GM19395 (cell line): ENCODE results near the gene TRIM67.

Source experiments
- ATAC-seq: cut with Tn5 transposase; IDR thresholded peaks from one replicate; pipeline ENCODE4 v1.9.1; 2021; ENCODE audit warnings: mild to moderate bottlenecking, moderate library complexity; ENCODE audit not compliant: unreplicated experiment

Gene TRIM67

GRCh38 chr1:231182317-231182716 is 20.5 kb downstream of the TRIM67 start:
- no peak for ATAC-seq

- no peak for ATAC-seq
These were observed 22.1 kb downstream of the TRIM67 start for GRCh38 chr1:231183639-231184590.

GRCh38 chr1:231184891-231185290 is 23.0 kb downstream of the TRIM67 start:
- no peak for ATAC-seq

GRCh38 chr1:231185391-231185790 is 23.5 kb downstream of the TRIM67 start:
- no peak for ATAC-seq

GRCh38 chr1:231186356-231187115 is 24.7 kb downstream of the TRIM67 start:
- no peak for ATAC-seq

GRCh38 chr1:231187571-231187970 is 25.7 kb downstream of the TRIM67 start:
- no peak for ATAC-seq

GRCh38 chr1:231188072-231188471 is 26.2 kb downstream of the TRIM67 start:
- no peak for ATAC-seq

GRCh38 chr1:231188768-231189167 is 26.9 kb downstream of the TRIM67 start:
- ATAC-seq = no peak

GRCh38 chr1:231189683-231190270 is 27.9 kb downstream of the TRIM67 start:
- ATAC-seq = no peak

GRCh38 chr1:231190456-231190855 is 28.6 kb downstream of the TRIM67 start:
- ATAC-seq = no peak

- ATAC-seq = no peak
These were observed 30.8 kb downstream of the TRIM67 start for GRCh38 chr1:231192620-231193163.

GRCh38 chr1:231193710-231194340 is 32.0 kb downstream of the TRIM67 start:
- ATAC-seq = no peak

GRCh38 chr1:231194476-231194842 is 32.6 kb downstream of the TRIM67 start:
- no peak for ATAC-seq

GRCh38 chr1:231194843-231195516 is 33.1 kb downstream of the TRIM67 start:
- no peak for ATAC-seq

- ATAC-seq = no peak
These were observed 34.4 kb downstream of the TRIM67 start for GRCh38 chr1:231196307-231196706.

GRCh38 chr1:231196728-231197127 is 34.9 kb downstream of the TRIM67 start:
- no peak for ATAC-seq

- ATAC-seq = no peak
These were observed 38.0 kb downstream of the TRIM67 start for GRCh38 chr1:231199868-231200267.

GRCh38 chr1:231200388-231201031 is 38.7 kb downstream of the TRIM67 start:
- ATAC-seq = no peak

- ATAC-seq = no peak
These were observed 39.6 kb downstream of the TRIM67 start for GRCh38 chr1:231201375-231201978.
